Glutamatergic neuron (in vitro differentiated cells): ENCODE results near the gene ANGPTL7. TPM values are rescaled to one million over a fixed set of nuclear protein-coding genes. Genes with fewer than 3 reads are reported as not detected.

Experiments used
- DNase-seq: peaks from one replicate; pipeline ENCODE4 v3.0.0; 2022
- H3K27ac Mint-ChIP-seq: one replicate; pipeline ENCODE4 v1.8.0; 2020; ENCODE audit warnings: mild to moderate bottlenecking, mixed read lengths, inconsistent platforms; ENCODE audit not compliant: unreplicated experiment
- H3K27me3 Mint-ChIP-seq: one replicate; pipeline ENCODE4 v1.8.0; 2020; ENCODE audit warnings: mild to moderate bottlenecking, moderate library complexity, mixed read lengths, inconsistent platforms; ENCODE audit not compliant: unreplicated experiment
- H3K36me3 Mint-ChIP-seq: one replicate; pipeline ENCODE4 v1.8.0; 2020; ENCODE audit warnings: mild to moderate bottlenecking, mixed read lengths, inconsistent platforms; ENCODE audit not compliant: unreplicated experiment
- H3K4me1 Mint-ChIP-seq: one replicate; pipeline ENCODE4 v1.8.0; 2020; ENCODE audit warnings: mild to moderate bottlenecking, low read depth, mixed read lengths, inconsistent platforms; ENCODE audit not compliant: unreplicated experiment
- H3K4me3 Mint-ChIP-seq: one replicate; pipeline ENCODE4 v1.8.0; 2020; ENCODE audit warnings: mild to moderate bottlenecking, mixed read lengths, inconsistent platforms; ENCODE audit not compliant: unreplicated experiment
- H3K9me3 Mint-ChIP-seq: one replicate; pipeline ENCODE4 v1.8.0; 2020; ENCODE audit warnings: mild to moderate bottlenecking, moderate library complexity, mixed read lengths, inconsistent platforms; ENCODE audit not compliant: unreplicated experiment
- total RNA-seq: library from RNA; stranded (reverse); fragmentation: NEBNext Ultra II Directional; extraction: Animal tissue kit (Norgen Biotek cat#: 25700); gene quantifications from one replicate; pipeline ENCODE4 v1.2.1, GENCODE V29; 2021; ENCODE audit not compliant: unreplicated experiment
- TF ChIP-seq, protein P1 (sequence below): fragments of 200-600 bp; sonication (generic); IDR thresholded peaks from one replicate; pipeline ENCODE4 v1.5.0; 2021; ENCODE audit not compliant: partially characterized antibody, unreplicated experiment

Gene ANGPTL7
- total RNA-seq, 1 donor from 2014 or later, result not detected

DNA sequence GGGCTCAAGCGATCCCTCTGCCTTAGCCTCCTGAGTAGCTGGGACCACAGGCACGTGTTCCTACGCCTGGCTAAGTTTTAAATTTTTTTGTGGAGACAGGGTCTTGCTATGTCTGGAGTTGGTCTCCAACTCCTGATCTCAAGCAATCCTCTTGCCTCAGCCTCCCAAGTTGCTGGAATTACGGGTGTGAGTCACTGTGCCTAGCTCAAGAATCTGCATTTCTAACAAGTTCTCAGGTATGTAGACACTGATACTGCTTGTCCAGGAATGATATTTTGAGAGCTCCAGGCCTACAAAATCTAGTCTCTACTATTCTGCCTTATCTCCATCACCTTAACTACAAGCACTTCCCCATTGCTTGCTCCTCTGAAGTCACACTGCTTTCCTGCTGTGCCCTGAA lies 22.3 kb downstream of the ANGPTL7 start:
- H3K4me3 Mint-ChIP-seq, result no peak overlapping the region
- TF ChIP-seq, protein P1, sequence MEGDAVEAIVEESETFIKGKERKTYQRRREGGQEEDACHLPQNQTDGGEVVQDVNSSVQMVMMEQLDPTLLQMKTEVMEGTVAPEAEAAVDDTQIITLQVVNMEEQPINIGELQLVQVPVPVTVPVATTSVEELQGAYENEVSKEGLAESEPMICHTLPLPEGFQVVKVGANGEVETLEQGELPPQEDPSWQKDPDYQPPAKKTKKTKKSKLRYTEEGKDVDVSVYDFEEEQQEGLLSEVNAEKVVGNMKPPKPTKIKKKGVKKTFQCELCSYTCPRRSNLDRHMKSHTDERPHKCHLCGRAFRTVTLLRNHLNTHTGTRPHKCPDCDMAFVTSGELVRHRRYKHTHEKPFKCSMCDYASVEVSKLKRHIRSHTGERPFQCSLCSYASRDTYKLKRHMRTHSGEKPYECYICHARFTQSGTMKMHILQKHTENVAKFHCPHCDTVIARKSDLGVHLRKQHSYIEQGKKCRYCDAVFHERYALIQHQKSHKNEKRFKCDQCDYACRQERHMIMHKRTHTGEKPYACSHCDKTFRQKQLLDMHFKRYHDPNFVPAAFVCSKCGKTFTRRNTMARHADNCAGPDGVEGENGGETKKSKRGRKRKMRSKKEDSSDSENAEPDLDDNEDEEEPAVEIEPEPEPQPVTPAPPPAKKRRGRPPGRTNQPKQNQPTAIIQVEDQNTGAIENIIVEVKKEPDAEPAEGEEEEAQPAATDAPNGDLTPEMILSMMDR, result no peak
- no peak overlapping the region for H3K27ac Mint-ChIP-seq
- H3K36me3 Mint-ChIP-seq, result peaks cover 4% of the 10 kb centered on the region
- peaks cover 4% of the 10 kb centered on the region for H3K27me3 Mint-ChIP-seq
- peaks cover 1% of the 10 kb centered on the region for H3K9me3 Mint-ChIP-seq
- no peaks in the 10 kb centered on the region for H3K4me1 Mint-ChIP-seq
- DNase-seq, result no peak

DNA sequence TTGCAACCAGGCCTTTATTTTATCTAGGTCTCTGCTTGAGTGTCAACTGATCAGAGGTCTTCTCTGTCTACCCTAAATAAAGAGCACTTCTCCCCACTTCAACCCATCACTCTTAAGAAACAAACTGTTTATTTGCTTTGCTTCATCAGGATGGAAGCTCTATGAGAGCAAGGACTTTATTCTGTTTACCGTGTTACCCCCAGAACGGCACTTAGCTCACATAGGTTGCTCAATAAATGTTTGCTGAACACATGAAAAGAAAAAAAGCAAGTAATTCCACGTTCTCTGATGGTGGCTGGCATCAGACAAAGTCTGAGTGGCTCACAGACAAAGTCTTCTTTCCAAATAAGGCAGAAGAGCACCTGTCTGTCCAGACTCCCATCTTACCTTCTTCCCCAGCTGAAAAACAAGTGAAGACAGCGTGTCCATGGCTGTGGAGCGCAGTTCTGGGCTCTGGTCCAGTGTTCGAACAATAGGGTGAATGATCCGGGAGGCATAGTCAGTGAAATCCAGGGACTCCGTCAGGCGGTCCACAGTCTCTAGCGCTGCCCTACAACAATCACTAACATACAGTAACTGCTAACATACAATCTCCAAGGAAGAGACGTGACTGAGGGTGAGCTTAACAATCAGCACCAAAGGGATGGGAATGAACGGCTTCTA lies 22.9 kb downstream of the ANGPTL7 start:
- peaks cover 4% of the 10 kb centered on the region for H3K36me3 Mint-ChIP-seq
- H3K27me3 Mint-ChIP-seq, result peaks cover 2% of the 10 kb centered on the region
- TF ChIP-seq, protein P1, result no peak
- no peaks in the 10 kb centered on the region for H3K9me3 Mint-ChIP-seq
- H3K27ac Mint-ChIP-seq, result no peak overlapping the region
- H3K4me3 Mint-ChIP-seq, result no peak overlapping the region
- no peak for DNase-seq
- no peaks in the 10 kb centered on the region for H3K4me1 Mint-ChIP-seq

DNA sequence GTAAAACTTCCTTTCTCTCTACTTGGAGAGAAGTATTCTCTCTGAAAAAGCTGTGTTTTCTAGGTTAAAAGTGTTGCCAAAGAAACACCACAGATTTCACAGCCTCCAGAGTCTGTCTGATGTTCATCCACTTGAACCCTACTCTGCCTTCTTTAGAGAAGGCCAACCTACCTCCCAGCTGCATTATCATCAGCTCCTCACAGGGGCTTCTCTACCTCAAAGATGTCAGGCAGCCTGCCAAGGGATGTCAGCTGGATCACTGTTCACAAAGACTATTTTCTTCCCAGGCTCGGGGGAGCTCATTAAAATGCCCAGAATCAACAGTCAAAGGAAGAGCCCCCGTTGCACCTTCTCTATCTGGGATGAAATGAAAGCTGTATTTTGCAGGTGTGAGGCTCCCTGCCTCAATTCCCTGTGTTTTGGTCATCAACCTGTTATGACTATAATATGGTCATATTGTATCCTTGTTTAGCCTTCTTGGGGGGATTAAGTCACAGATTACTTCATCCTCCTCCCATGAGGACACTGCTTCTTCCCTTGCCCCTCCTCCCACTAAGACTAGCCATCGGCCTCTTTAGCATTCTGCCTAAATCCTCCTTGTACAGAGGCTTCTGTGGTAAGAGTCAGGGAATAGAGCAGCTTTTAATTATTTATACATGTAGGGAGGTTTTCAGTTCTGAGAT lies 25.7 kb downstream of the ANGPTL7 start:
- no peak overlapping the region for H3K27ac Mint-ChIP-seq
- peaks cover 4% of the 10 kb centered on the region for H3K36me3 Mint-ChIP-seq
- no peaks in the 10 kb centered on the region for H3K27me3 Mint-ChIP-seq
- H3K4me3 Mint-ChIP-seq, result no peak overlapping the region
- no peak for DNase-seq
- no peaks in the 10 kb centered on the region for H3K4me1 Mint-ChIP-seq
- H3K9me3 Mint-ChIP-seq, result no peaks in the 10 kb centered on the region
- TF ChIP-seq, protein P1, result no peak

DNA sequence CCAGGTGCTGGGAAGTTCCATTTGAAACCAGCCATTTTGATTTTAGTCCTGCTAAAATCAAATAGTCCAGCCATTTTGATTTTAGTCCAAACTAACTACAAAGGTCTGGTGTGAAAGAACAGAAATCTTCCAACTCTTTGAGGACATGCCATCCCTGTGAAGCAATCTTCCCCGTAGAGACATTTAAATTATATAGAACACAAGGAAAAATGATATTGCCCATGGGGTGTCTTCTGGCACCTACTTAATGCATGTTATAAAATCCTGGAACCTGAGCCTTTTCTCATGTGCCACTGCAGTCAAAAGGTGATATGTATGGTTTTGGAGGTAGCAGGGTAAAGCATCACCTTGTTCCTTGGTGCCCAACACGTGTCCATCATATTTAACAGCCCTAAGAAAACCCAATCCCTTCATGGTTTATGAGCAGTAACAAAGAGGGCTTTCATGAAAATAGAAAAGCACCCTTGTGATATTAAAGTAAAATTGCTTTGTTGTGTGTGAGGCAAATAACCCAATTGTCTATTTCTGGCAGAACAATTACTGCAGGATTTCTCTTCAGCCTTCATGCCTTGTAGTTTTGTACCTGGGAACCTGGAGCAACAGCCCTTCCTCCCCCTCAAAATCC lies 26.3 kb downstream of the ANGPTL7 start:
- H3K36me3 Mint-ChIP-seq, result peaks cover 4% of the 10 kb centered on the region
- H3K4me3 Mint-ChIP-seq, result no peak overlapping the region
- no peak overlapping the region for H3K27ac Mint-ChIP-seq
- TF ChIP-seq, protein P1, result no peak
- no peaks in the 10 kb centered on the region for H3K4me1 Mint-ChIP-seq
- no peaks in the 10 kb centered on the region for H3K9me3 Mint-ChIP-seq
- DNase-seq, result no peak
- no peaks in the 10 kb centered on the region for H3K27me3 Mint-ChIP-seq

DNA sequence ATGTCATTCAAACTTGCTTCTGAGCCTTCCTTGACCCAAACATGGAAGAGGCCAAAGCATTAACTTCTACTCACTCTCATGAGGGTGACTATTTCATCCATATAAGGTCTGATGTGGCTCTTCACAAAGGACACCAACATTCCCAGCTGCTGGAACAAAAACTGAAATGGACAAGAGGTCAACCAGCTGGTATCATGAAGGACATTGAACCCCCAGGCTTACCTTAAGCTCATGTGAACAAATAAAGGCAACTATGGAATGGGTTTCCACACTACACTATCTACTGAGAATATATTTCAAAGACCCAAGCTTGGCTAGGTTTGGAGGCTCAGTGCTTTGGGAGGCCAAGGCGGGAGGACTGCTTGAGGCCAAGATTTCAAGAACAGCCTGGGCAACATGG lies 26.9 kb downstream of the ANGPTL7 start:
- H3K27me3 Mint-ChIP-seq, result no peaks in the 10 kb centered on the region
- H3K27ac Mint-ChIP-seq, result no peak overlapping the region
- TF ChIP-seq, protein P1, result no peak
- H3K4me3 Mint-ChIP-seq, result no peak overlapping the region
- peaks cover 4% of the 10 kb centered on the region for H3K36me3 Mint-ChIP-seq
- H3K4me1 Mint-ChIP-seq, result no peaks in the 10 kb centered on the region
- no peak for DNase-seq
- no peaks in the 10 kb centered on the region for H3K9me3 Mint-ChIP-seq
